ENCODE measurements around the gene RUBCN. TPM values are rescaled to one million over a fixed set of nuclear protein-coding genes. Genes with fewer than 3 reads are reported as not detected.

RUBCN gene
- polyA plus RNA-seq, 1 of the 3 experiments (the other 2 are of a cell fraction) = 14.9 TPM

- H3K27ac ChIP-seq (ENCODE audit: low read depth in 2 of 2, low read length in 1 of 2) = no peak overlapping the region
- H3K4me2 ChIP-seq = no peak overlapping the region
- TF ChIP-seq PBX3 (IDR thresholded peaks at IDR 0.05) (no peak), TAF1 (IDR thresholded peaks at IDR 0.05; ENCODE audit: borderline replicate concordance, low read depth, low read length) (no peak), REST (IDR thresholded peaks at IDR 0.05; ENCODE audit: low read depth, low read length) (no peak), EP300 (IDR thresholded peaks at IDR 0.05; ENCODE audit: borderline replicate concordance in 1 of 2, low read depth in 1 of 2, low read length in 1 of 2) (no peak), NRF1 (IDR thresholded peaks at IDR 0.05; ENCODE audit: low read depth, low read length) (no peak), NFIC (IDR thresholded peaks at IDR 0.05; ENCODE audit: borderline replicate concordance) (no peak), SIN3A (IDR thresholded peaks at IDR 0.05; ENCODE audit: borderline replicate concordance, low read depth, low read length) (no peak), IRF3 (IDR thresholded peaks at IDR 0.05; ENCODE audit: low read depth, low read length) (no peak), ZBTB33 (IDR thresholded peaks at IDR 0.05; ENCODE audit: borderline replicate concordance, low read depth) (no peak), CHD2 (IDR thresholded peaks at IDR 0.05; ENCODE audit: low read length, partially characterized antibody) (no peak), EZH2phosphoT487 (IDR thresholded peaks at IDR 0.05; ENCODE audit: borderline replicate concordance, low read depth) (no peak), TCF12 (IDR thresholded peaks at IDR 0.05) (no peak), FOSL2 (IDR thresholded peaks at IDR 0.05; ENCODE audit: borderline replicate concordance, low read depth) (no peak), RFX5 (IDR thresholded peaks at IDR 0.05; ENCODE audit: low read length) (no peak), JUND (IDR thresholded peaks at IDR 0.05) (no peak), GATA2 (CRISPR knock-in tag; IDR thresholded peaks at IDR 0.05) (no peak)
- no peak overlapping the region for H3K4me3 ChIP-seq (ENCODE audit: low read depth in 2 of 2, low read length in 1 of 2)
- H3K4me1 ChIP-seq (ENCODE audit: control insufficient read depth in 1 of 2, insufficient read depth in 2 of 2, low read depth in 1 of 2, low read length in 1 of 2) = no peaks in the 10 kb centered on the region
- H2AFZ ChIP-seq (ENCODE audit: low read depth) = no peak overlapping the region
- POLR2A ChIA-PET = no interaction called here
- H3K27me3 ChIP-seq (ENCODE audit: insufficient read depth) = no peaks in the 10 kb centered on the region
- H3K79me2 ChIP-seq (ENCODE audit: insufficient read depth) = peaks cover 74% of the 10 kb centered on the region
- CTCF ChIA-PET = no interaction called here
- H4K20me1 ChIP-seq (ENCODE audit: insufficient read depth) = no peaks in the 10 kb centered on the region; the same call in 1 of the 2 replicates
- H3K9me2 ChIP-seq = no peaks in the 10 kb centered on the region
- H3K36me3 ChIP-seq (replicated peaks in 1 of 2; ENCODE audit: control insufficient read depth in 1 of 2, insufficient read depth in 2 of 2, low read length in 1 of 2) = peaks cover 35 to 48% of the 10 kb centered on the region in 2 experiments
- no peak for DNase-seq
- no peaks in the 10 kb centered on the region for H3K9me3 ChIP-seq
- no peak overlapping the region for H3K9ac ChIP-seq
- H3F3A ChIP-seq (replicated peaks; ENCODE audit: insufficient read depth) = peaks cover 2% of the 10 kb centered on the region
Observed at GRCh38 chr3:197761784-197762183, 25.1 kb upstream of the RUBCN start.

Measured in SK-N-SH (cell line).